Testis (tissue), 3 donors: ENCODE measurements around the gene ARHGAP33. TPM values are rescaled to one million over a fixed set of nuclear protein-coding genes. Genes with fewer than 3 reads are reported as not detected.

Source experiments
- DNase-seq: peaks from one replicate; pipeline ENCODE4 v3.0.0-alpha.2; 2019
- H3K27ac ChIP-seq, 2 donors: fragments of 200-600 bp; sonication (generic); one replicate each; pipeline ENCODE4 v1.5.1; 2019
- H3K27me3 ChIP-seq: fragments of 200-600 bp; sonication (generic); one replicate; pipeline ENCODE4 v1.5.1; 2019
- H3K36me3 ChIP-seq: fragments of 200-600 bp; sonication (generic); one replicate; pipeline ENCODE4 v1.5.1; 2017; ENCODE audit warnings: low read depth; ENCODE audit errors: missing control alignments
- H3K4me1 ChIP-seq: fragments of 200-600 bp; sonication (generic); one replicate; pipeline ENCODE4 v1.5.1; 2019
- H3K4me3 ChIP-seq, 2 donors: fragments of 200-600 bp; sonication (generic); one replicate each; pipeline ENCODE4 v1.5.1; 2017 to 2019
- H3K9me3 ChIP-seq: fragments of 200-600 bp; sonication (generic); one replicate; pipeline ENCODE4 v1.5.1; 2017
- CTCF ChIP-seq, 3 experiments: fragments of 450-650 bp in 2 of 3; fragments of 200-600 bp in 1 of 3; sonication (generic) in 1 of 3; IDR thresholded peaks; one replicate each; pipeline ENCODE4 v1.5.1; 2016 to 2019; ENCODE audit warnings: antibody characterized with exemption in 3 of 3, mild to moderate bottlenecking in 2 of 3, moderate library complexity in 1 of 3
- POLR2A ChIP-seq: fragments of 450-650 bp; IDR thresholded peaks from one replicate; pipeline ENCODE4 v1.6.1; 2017; ENCODE audit warnings: antibody characterized with exemption, mild to moderate bottlenecking, moderate library complexity
- WGBS, 2 donors: methylation state at CpG; one replicate each; pipeline ENCODE4 v1.1.5; 2018; 5-methylcytosine and 5-hydroxymethylcytosine counted together
- intact Hi-C: fragments of 100-400 bp; cut with DNase I; formaldehyde crosslinking; loops from one replicate; pipeline ENCODE4 v1.15.1; 2023; ENCODE audit warnings: low total_unique reads
- polyA plus RNA-seq: library from polyadenylated mRNA; stranded (reverse); fragments of 350-450 nt; fragmentation: Illumina TruSeq; extraction: RNeasy Lipid Tissue Mini Kit (QIAGEN cat#74804); gene quantifications from one replicate; pipeline ENCODE4 v1.2.3, GENCODE V29; 2014; ENCODE audit warnings: low read depth, low replicate concordance; ENCODE audit not compliant: insufficient read depth
- total RNA-seq, 2 donors: library from RNA; depleted of rRNA; stranded (reverse); fragments of >200 nt; gene quantifications; one replicate each; pipeline ENCODE4 v1.2.3, GENCODE V29; 2016

Gene ARHGAP33
- total and polyA plus RNA-seq, 3 donors from 2014 or later, result 46.6 to 133 (median 56.2) TPM

- no peak overlapping the region for H3K27ac ChIP-seq
- H3K4me3 ChIP-seq, result no peak overlapping the region
- TF ChIP-seq CTCF (IDR thresholded peaks at IDR 0.05) (no peak), POLR2A (no peak)
- H3K27me3 ChIP-seq, result no peaks in the 10 kb centered on the region
- peaks cover 7% of the 10 kb centered on the region for H3K4me1 ChIP-seq
- no peaks in the 10 kb centered on the region for H3K36me3 ChIP-seq
- WGBS, 2 donors, result 95 to 97% methylated on average over 13 to 16 of the region's 16 CpGs
- no peaks in the 10 kb centered on the region for H3K9me3 ChIP-seq
- intact Hi-C loops, result no loop called here
- no peak for DNase-seq
Measured at GRCh38 chr19:35780058-35780457, 4.7 kb downstream of the ARHGAP33 start.

GRCh38 chr19:35780717-35781116 lies 5.4 kb downstream of the ARHGAP33 start:
- Histone ChIP-seq H3K36me3 (no peaks in the 10 kb centered on the region), H3K27me3 (no peaks in the 10 kb centered on the region), H3K27ac (no peak overlapping the region), H3K4me3 (no peak overlapping the region), H3K9me3 (no peaks in the 10 kb centered on the region), H3K4me1 (peaks cover 7% of the 10 kb centered on the region)
- intact Hi-C loops, result no loop called here
- DNase-seq, result no peak
- TF ChIP-seq CTCF (IDR thresholded peaks at IDR 0.05) (no peak), POLR2A (no peak)
- 92 to 94% methylated on average over 19 to 20 of the region's 20 CpGs for WGBS, 2 donors

GRCh38 chr19:35781650-35782049 lies 6.3 kb downstream of the ARHGAP33 start:
- no peak overlapping the region for H3K4me3 ChIP-seq
- DNase-seq, result no peak
- intact Hi-C loops, result no loop called here
- WGBS, 2 donors, result 86 to 88% methylated on average over 9 of the region's 9 CpGs
- H3K27ac ChIP-seq, result no peak overlapping the region
- no peaks in the 10 kb centered on the region for H3K4me1 ChIP-seq
- no peaks in the 10 kb centered on the region for H3K9me3 ChIP-seq
- H3K27me3 ChIP-seq, result no peaks in the 10 kb centered on the region
- TF ChIP-seq POLR2A, result no peak
- no peaks in the 10 kb centered on the region for H3K36me3 ChIP-seq

- H3K36me3 ChIP-seq, result no peaks in the 10 kb centered on the region
- H3K9me3 ChIP-seq, result no peaks in the 10 kb centered on the region
- DNase-seq, result no peak
- intact Hi-C loops, result no loop called here
- H3K4me3 ChIP-seq, result no peak overlapping the region
- WGBS, 2 donors, result 95 to 97% methylated on average over 10 of the region's 12 CpGs
- TF ChIP-seq POLR2A (no peak), CTCF (IDR thresholded peaks at IDR 0.05) (no peak)
- H3K27ac ChIP-seq, result no peak overlapping the region
- H3K27me3 ChIP-seq, result no peaks in the 10 kb centered on the region
- H3K4me1 ChIP-seq, result no peaks in the 10 kb centered on the region
Measured at GRCh38 chr19:35782589-35782988, 7.2 kb downstream of the ARHGAP33 start.

- H3K27ac ChIP-seq, result no peak overlapping the region
- no peaks in the 10 kb centered on the region for H3K36me3 ChIP-seq
- 89% methylated on average over 27 to 28 of the region's 28 CpGs for WGBS, 2 donors
- no peak for TF ChIP-seq POLR2A
- no peak for TF ChIP-seq CTCF (IDR thresholded peaks at IDR 0.05)
- H3K4me3 ChIP-seq, result no peak overlapping the region
- intact Hi-C loops, result no loop called here
- no peaks in the 10 kb centered on the region for H3K9me3 ChIP-seq
- DNase-seq, result no peak
- H3K4me1 ChIP-seq, result no peaks in the 10 kb centered on the region
- no peaks in the 10 kb centered on the region for H3K27me3 ChIP-seq
Measured at GRCh38 chr19:35783469-35784434, 8.4 kb downstream of the ARHGAP33 start.
